HTR-8/SVneo (cell line): ENCODE results near the gene ZNF701.
"Not testable (repeated sequence)": the region's sequence is repeated elsewhere in the genome, so short reads cannot be mapped to it uniquely, and the experiment has no call there.

Source experiments
- DNase-seq: peaks from one replicate; pipeline ENCODE4 v3.0.0; 2011; ENCODE audit warnings: low spot score, mixed read lengths; ENCODE audit not compliant: insufficient read length
- FAIRE-seq: peaks from 2 replicates; lab custom pipeline; 2011; peaks lifted over from hg19 to GRCh38; lab: Jason Lieb, UNC

The ZNF701 gene

DNA sequence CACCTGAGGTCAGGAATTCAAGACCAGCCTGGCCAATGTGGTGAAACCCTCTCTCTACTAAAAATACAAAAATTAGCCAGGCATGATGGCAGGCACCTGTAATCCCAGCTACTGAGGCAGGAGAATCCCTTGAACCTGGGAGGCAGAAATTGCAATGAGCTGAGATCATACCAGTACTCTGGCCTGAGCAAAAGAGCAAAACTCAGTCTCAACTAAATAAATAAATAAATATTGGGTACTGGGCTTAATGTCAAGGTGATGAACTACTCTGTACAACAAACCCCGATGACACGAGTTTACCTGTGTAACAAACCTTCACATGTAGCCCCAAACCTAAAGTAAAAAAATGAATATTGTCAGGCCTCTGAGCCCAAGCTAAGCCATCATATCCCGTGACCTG, 57.4 kb downstream of the ZNF701 start:
- DNase-seq, FAIRE-seq: not testable (repeated sequence)

GRCh38 chr19:52635786-52636570, 65.9 kb downstream of the ZNF701 start:
- DNase-seq (no peak), FAIRE-seq (no peak)
